Left colon (tissue), 2 donors: ENCODE measurements around the gene ARMS2. TPM values are rescaled to one million over a fixed set of nuclear protein-coding genes. Genes with fewer than 3 reads are reported as not detected.

Source experiments
- ATAC-seq: fragments of 200-7000 bp; cut with Tn5 transposase; one replicate; pipeline ENCODE4 v1.9.1; 2020; ENCODE audit warnings: mild to moderate bottlenecking, moderate library complexity
- DNase-seq, 2 donors: peaks; one replicate each; pipeline ENCODE4 v3.0.0-alpha.2; 2020
- intact Hi-C, 2 donors: fragments of 100-400 bp; cut with DNase I in 1 of 2; cut with micrococcal nuclease in 1 of 2; formaldehyde crosslinking; loops; one replicate each; pipeline versions ENCODE4 v1.11.2 to v1.14.0; 2022; cut with DNase I, micrococcal nuclease
- total RNA-seq, 2 donors: library from RNA; stranded (reverse); fragmentation: NEBNext Ultra II Directional; extraction: Animal tissue kit (Norgen Biotek cat#: 25700); gene quantifications; one replicate each; pipeline ENCODE4 v1.2.1, GENCODE V29; 2021
- donor health status: DM: no; HTN: no; CAD: no.
- donor health status: DM: yes; HTN: yes; CAD: no.

The ARMS2 gene
- total RNA-seq, 2 donors from 2014 or later = not detected

GRCh38 chr10:122486406-122487080 is 32.1 kb downstream of the ARMS2 start:
- DNase-seq (peak in 1 of 2 donors; percentile 9), ATAC-seq (no peak)
- intact Hi-C loops = no loop called here

- ATAC-seq (no peak), DNase-seq (peak in 1 of 2 donors; percentile 67)
- intact Hi-C loops = no loop called here
These were observed 32.8 kb downstream of the ARMS2 start for GRCh38 chr10:122487174-122487765.

GRCh38 chr10:122490268-122490667 is 35.8 kb downstream of the ARMS2 start:
- ATAC-seq = no peak
- intact Hi-C loops = no loop called here
- no peak for DNase-seq

- intact Hi-C loops = no loop called here
- no peak for ATAC-seq
- DNase-seq = peak in 1 of 2 donors; percentile 48
These were observed 36.6 kb downstream of the ARMS2 start for GRCh38 chr10:122490786-122491680.

GRCh38 chr10:122492006-122492405 is 37.6 kb downstream of the ARMS2 start:
- intact Hi-C loops = no loop called here

GRCh38 chr10:122492999-122493481 is 38.6 kb downstream of the ARMS2 start:
- peak in 1 of 2 donors; percentile 24 for DNase-seq
- ATAC-seq = no peak
- intact Hi-C loops = no loop called here

More at GRCh38 chr10:122492006-122492405, 37.6 kb downstream of the ARMS2 start:
- ATAC-seq (no peak), DNase-seq (no peak)

GRCh38 chr10:122493761-122494160 is 39.3 kb downstream of the ARMS2 start:
- DNase-seq (peak in 1 of 2 donors; percentile 15), ATAC-seq (no peak)
- intact Hi-C loops = no loop called here

GRCh38 chr10:122494173-122494820 is 39.8 kb downstream of the ARMS2 start:
- intact Hi-C loops = no loop called here
- ATAC-seq = no peak
- DNase-seq = peak in 1 of 2 donors; percentile 24

GRCh38 chr10:122494833-122495232 is 40.4 kb downstream of the ARMS2 start:
- ATAC-seq = no peak
- intact Hi-C loops = no loop called here
- peak in 1 of 2 donors; percentile 29 for DNase-seq

GRCh38 chr10:122495406-122496340 is 41.2 kb downstream of the ARMS2 start:
- DNase-seq (peak in 1 of 2 donors; percentile 41), ATAC-seq (no peak)
- intact Hi-C loops = no loop called here

GRCh38 chr10:122497241-122497640 is 42.8 kb downstream of the ARMS2 start:
- no peak for ATAC-seq
- intact Hi-C loops = no loop called here

GRCh38 chr10:122498521-122498920 is 44.1 kb downstream of the ARMS2 start:
- DNase-seq (peak in 1 of 2 donors; percentile 20), ATAC-seq (no peak)
- intact Hi-C loops = no loop called here

More at GRCh38 chr10:122497241-122497640, 42.8 kb downstream of the ARMS2 start:
- peak in 1 of 2 donors; percentile 6 for DNase-seq

GRCh38 chr10:122499012-122499411 is 44.6 kb downstream of the ARMS2 start:
- peak in 1 of 2 donors; percentile 12 for DNase-seq
- intact Hi-C loops = no loop called here

GRCh38 chr10:122499491-122499941 is 45.1 kb downstream of the ARMS2 start:
- ATAC-seq = peak; percentile 75
- intact Hi-C loops = no loop called here
- DNase-seq = peak in 1 of 2 donors; percentile 47

More at GRCh38 chr10:122499012-122499411, 44.6 kb downstream of the ARMS2 start:
- ATAC-seq = no peak

GRCh38 chr10:122500194-122500593 is 45.7 kb downstream of the ARMS2 start:
- ATAC-seq = no peak

GRCh38 chr10:122500726-122501125 is 46.3 kb downstream of the ARMS2 start:
- intact Hi-C loops = no loop called here
- DNase-seq = no peak

More at GRCh38 chr10:122500194-122500593, 45.7 kb downstream of the ARMS2 start:
- intact Hi-C loops = no loop called here
- DNase-seq = no peak

GRCh38 chr10:122503012-122503411 is 48.6 kb downstream of the ARMS2 start:
- DNase-seq = no peak
- intact Hi-C loops = no loop called here

More at GRCh38 chr10:122500726-122501125, 46.3 kb downstream of the ARMS2 start:
- no peak for ATAC-seq

More at GRCh38 chr10:122503012-122503411, 48.6 kb downstream of the ARMS2 start:
- ATAC-seq = no peak
